Neuron (in vitro differentiated cells): ENCODE data around the gene GAB2.
A peak's percentile ranks its signal among the peaks of the same experiment; 100 is the strongest.
"Not testable (repeated sequence)": the region's sequence is repeated elsewhere in the genome, so short reads cannot be mapped to it uniquely, and the experiment has no call there.

ENCODE experiments used
- H2AFZ ChIP-seq: one replicate; pipeline ENCODE4 v1.6.1; 2013; ENCODE audit warnings: low read depth, mild to moderate bottlenecking, inconsistent platforms, low read length, moderate library complexity
- H3K27me3 ChIP-seq: one replicate; pipeline ENCODE4 v1.6.1; 2013; ENCODE audit warnings: low read length; ENCODE audit not compliant: insufficient read depth
- H3K36me3 ChIP-seq: one replicate; pipeline ENCODE4 v1.6.1; 2013; ENCODE audit warnings: low read length; ENCODE audit not compliant: insufficient read depth
- H3K4me1 ChIP-seq: one replicate; pipeline ENCODE4 v1.6.1; 2013; ENCODE audit warnings: low read length; ENCODE audit not compliant: insufficient read depth
- H3K4me3 ChIP-seq: 2 replicates; pipeline ENCODE4 v1.5.1; 2013; ENCODE audit warnings: mild to moderate bottlenecking, low read length, moderate library complexity
- H3K9me3 ChIP-seq: one replicate; pipeline ENCODE4 v1.6.1; 2013; ENCODE audit warnings: low read length

The GAB2 gene

DNA sequence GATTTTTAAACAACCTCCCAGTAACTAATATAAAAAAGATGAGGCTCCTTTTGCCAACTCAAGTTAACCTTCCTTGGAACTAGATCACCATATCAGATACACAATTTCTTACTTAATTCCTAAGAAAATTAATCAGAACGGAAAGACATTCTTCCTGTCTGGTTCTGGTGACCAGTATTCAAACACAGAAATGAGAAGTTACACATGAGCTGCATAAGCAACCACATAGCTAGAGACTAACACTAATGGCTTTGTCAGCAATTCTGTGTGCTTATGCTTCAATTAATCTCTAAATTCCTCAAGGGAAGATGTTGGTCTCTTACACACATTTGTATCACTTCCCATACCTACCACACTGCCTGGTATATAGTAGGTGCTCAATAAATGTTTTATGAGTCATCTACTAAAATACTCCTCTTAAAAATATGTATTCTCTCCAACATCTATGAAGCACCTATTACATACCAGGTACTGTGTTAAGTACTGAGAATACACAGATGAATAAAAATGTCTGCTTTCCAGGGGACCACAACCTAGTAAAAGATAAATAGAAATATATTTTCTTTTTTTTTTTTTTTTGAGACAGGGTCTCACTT, 54.5 kb downstream of the GAB2 start:
- no peaks in the 10 kb centered on the region for H3K27me3 ChIP-seq
- H2AFZ ChIP-seq = no peak overlapping the region
- no peaks in the 10 kb centered on the region for H3K9me3 ChIP-seq
- no peak overlapping the region for H3K4me3 ChIP-seq
- H3K36me3 ChIP-seq = no peaks in the 10 kb centered on the region
- H3K4me1 ChIP-seq = peaks cover 13% of the 10 kb centered on the region

DNA sequence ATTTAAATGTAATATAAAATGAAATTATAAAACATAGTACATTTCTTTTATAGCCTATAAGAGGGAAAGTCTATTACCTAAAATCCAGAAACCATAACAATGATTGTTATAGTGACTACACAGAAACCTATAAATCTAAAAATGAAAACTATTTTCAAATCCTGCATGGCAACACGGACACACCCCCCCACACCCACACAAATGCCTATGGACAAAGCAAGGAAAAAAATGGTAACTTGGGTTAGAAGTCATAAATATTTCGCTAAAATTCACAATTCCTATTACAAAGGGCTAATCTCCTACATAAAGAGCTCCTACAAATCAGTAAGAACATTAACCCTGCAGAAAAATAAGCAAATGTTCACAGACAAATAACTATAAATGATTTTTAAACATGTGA, 56.4 kb downstream of the GAB2 start:
- H2AFZ ChIP-seq = no peak overlapping the region
- no peak overlapping the region for H3K4me3 ChIP-seq
- no peaks in the 10 kb centered on the region for H3K27me3 ChIP-seq
- H3K36me3 ChIP-seq = no peaks in the 10 kb centered on the region
- peaks cover 2% of the 10 kb centered on the region for H3K9me3 ChIP-seq
- peaks cover 13% of the 10 kb centered on the region for H3K4me1 ChIP-seq

GRCh38 chr11:78359921-78360320, 57.7 kb downstream of the GAB2 start:
- Histone ChIP-seq H3K4me3 (no peak overlapping the region), H2AFZ (no peak overlapping the region), H3K9me3 (peaks cover 2% of the 10 kb centered on the region), H3K36me3 (no peaks in the 10 kb centered on the region), H3K4me1 (peaks cover 6% of the 10 kb centered on the region), H3K27me3 (no peaks in the 10 kb centered on the region)

- not testable (repeated sequence) for H3K9me3 ChIP-seq, H3K36me3 ChIP-seq, H2AFZ ChIP-seq, H3K4me3 ChIP-seq, H3K27me3 ChIP-seq
- H3K4me1 ChIP-seq = peaks cover 15% of the 10 kb centered on the region
Observed at GRCh38 chr11:78357924-78358323, 59.7 kb downstream of the GAB2 start.

GRCh38 chr11:78357425-78357824, 60.2 kb downstream of the GAB2 start:
- H3K27me3 ChIP-seq, H2AFZ ChIP-seq, H3K9me3 ChIP-seq, H3K36me3 ChIP-seq, H3K4me3 ChIP-seq: not testable (repeated sequence)
- H3K4me1 ChIP-seq = peaks cover 15% of the 10 kb centered on the region

- H3K27me3 ChIP-seq, H2AFZ ChIP-seq, H3K36me3 ChIP-seq, H3K4me3 ChIP-seq, H3K9me3 ChIP-seq: not testable (repeated sequence)
- peaks cover 24% of the 10 kb centered on the region for H3K4me1 ChIP-seq
Observed at GRCh38 chr11:78355742-78356141, 61.9 kb downstream of the GAB2 start.

DNA sequence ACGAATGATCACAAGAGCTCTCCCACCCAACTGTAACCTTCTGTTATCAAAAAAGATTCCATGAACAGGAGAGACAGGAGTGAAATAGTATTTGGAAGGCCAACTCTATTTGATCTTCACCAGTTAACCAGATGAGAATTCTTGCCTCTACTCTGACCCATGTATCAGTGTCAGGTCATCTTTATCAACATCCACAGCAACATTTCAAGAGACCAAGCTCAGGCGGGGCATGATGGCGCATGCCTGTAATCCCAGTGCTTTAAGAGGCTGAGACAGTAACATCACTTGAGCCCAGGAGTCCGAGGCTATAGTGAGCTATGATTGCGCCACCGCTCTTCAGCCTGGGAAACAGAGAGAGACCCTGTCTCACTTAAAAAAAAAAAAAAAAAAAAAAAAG, 62.3 kb downstream of the GAB2 start:
- peaks cover 2% of the 10 kb centered on the region for H3K9me3 ChIP-seq
- H3K4me3 ChIP-seq = no peak overlapping the region

DNA sequence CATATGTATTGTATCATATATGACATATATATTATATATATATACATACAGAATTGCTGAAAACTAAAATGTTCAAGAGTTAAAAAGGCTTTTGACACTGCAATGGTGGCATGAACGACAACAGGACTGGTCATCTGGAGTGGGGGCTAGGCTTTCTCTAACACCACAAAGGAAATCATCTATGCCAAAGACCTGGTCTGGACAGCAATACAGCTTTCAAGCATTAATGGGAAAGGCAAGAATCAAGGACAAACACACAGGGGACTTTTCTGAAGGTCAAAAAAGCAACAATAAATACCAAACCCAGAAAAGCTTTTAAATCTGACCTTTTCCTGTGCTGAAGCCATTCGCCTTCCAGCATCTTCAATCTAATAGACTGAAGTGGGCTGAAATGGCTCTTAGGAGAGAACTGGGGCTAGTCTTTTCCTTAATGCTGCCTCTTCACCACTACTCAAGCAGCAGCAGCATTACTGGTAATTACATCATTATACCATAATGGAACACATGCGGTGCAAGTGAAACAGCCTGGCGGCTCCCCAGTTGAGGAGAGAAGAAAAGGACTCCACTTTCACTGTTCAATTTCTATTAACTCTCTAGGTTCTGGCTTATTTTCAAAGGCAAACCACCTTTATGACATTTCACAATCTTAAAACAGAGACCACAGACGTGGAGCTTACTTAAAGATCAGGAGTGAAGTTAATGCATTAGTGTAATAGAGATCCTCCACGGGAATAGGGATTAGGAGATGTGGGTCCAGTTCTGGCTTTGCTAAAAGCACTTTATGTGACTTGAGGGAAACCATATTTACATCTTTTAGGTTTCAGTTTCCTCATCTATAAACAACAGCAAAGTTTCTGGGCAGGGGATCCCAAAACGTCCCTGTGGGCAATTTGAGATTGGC, 63.0 kb downstream of the GAB2 start:
- no peak overlapping the region for H3K4me3 ChIP-seq
- H3K9me3 ChIP-seq = peaks cover 2% of the 10 kb centered on the region
- peak overlapping the region; percentile 24 for H2AFZ ChIP-seq
- peaks cover 35% of the 10 kb centered on the region for H3K4me1 ChIP-seq
- H3K36me3 ChIP-seq = no peaks in the 10 kb centered on the region
- H3K27me3 ChIP-seq = no peaks in the 10 kb centered on the region

More for the DNA sequence above, 62.3 kb downstream of the GAB2 start:
- Histone ChIP-seq H3K4me1 (peaks cover 28% of the 10 kb centered on the region), H3K36me3 (no peaks in the 10 kb centered on the region), H3K27me3 (no peaks in the 10 kb centered on the region), H2AFZ (no peak overlapping the region)

- H3K4me1 ChIP-seq = peaks cover 39% of the 10 kb centered on the region
- H2AFZ ChIP-seq = no peak overlapping the region
- H3K9me3 ChIP-seq = peaks cover 2% of the 10 kb centered on the region
- no peak overlapping the region for H3K4me3 ChIP-seq
- H3K36me3 ChIP-seq = no peaks in the 10 kb centered on the region
- H3K27me3 ChIP-seq = no peaks in the 10 kb centered on the region
Observed at GRCh38 chr11:78351979-78352841, 65.4 kb downstream of the GAB2 start.

GRCh38 chr11:78351193-78351592, 66.4 kb downstream of the GAB2 start:
- H3K36me3 ChIP-seq = no peaks in the 10 kb centered on the region
- no peak overlapping the region for H2AFZ ChIP-seq
- H3K27me3 ChIP-seq = no peaks in the 10 kb centered on the region
- no peaks in the 10 kb centered on the region for H3K9me3 ChIP-seq
- H3K4me3 ChIP-seq = no peak overlapping the region
- H3K4me1 ChIP-seq = peaks cover 39% of the 10 kb centered on the region

GRCh38 chr11:78350646-78351165, 66.9 kb downstream of the GAB2 start:
- H3K4me1 ChIP-seq = peaks cover 39% of the 10 kb centered on the region
- no peaks in the 10 kb centered on the region for H3K36me3 ChIP-seq
- H3K9me3 ChIP-seq = no peaks in the 10 kb centered on the region
- peak overlapping the region; percentile 37 for H2AFZ ChIP-seq
- H3K27me3 ChIP-seq = no peaks in the 10 kb centered on the region
- H3K4me3 ChIP-seq = peak overlapping the region; percentile 15

- peak overlapping the region; percentile 37 for H2AFZ ChIP-seq
- no peaks in the 10 kb centered on the region for H3K9me3 ChIP-seq
- H3K4me1 ChIP-seq = peaks cover 36% of the 10 kb centered on the region
- no peaks in the 10 kb centered on the region for H3K36me3 ChIP-seq
- peak overlapping the region; percentile 15 for H3K4me3 ChIP-seq
- H3K27me3 ChIP-seq = no peaks in the 10 kb centered on the region
Observed at GRCh38 chr11:78350091-78350645, 67.5 kb downstream of the GAB2 start.
